Endothelial cell of umbilical vein (primary cell): Measurements from ENCODE around the gene ACYP2. TPM values are rescaled to one million over a fixed set of nuclear protein-coding genes. Genes with fewer than 3 reads are reported as not detected.
"Not testable (repeated sequence)": the region's sequence is repeated elsewhere in the genome, so short reads cannot be mapped to it uniquely, and the experiment has no call there.

ENCODE experiments used
- BruUV-seq: library from RNA; stranded (reverse); fragments of 400-500 nt; replicated peaks from 2 replicates; lab custom pipeline; 2021; lab: Mats Ljungman, UMichigan
- CTCF ChIA-PET: fragments of 300-600, 350-600 bp; sonication (Branson Sonifier 250); formaldehyde crosslinking; loops from one replicate; lab custom pipeline; 2021; ENCODE audit warnings: antibody characterized with exemption, inconsistent platforms; lab: Charles Lee
- POLR2A ChIA-PET: fragments of 300-600, 350-600 bp; sonication (Branson Sonifier 250); formaldehyde crosslinking; loops from one replicate; lab custom pipeline; 2021; ENCODE audit warnings: antibody characterized with exemption, inconsistent platforms; lab: Charles Lee
- DNase-seq: peaks from one replicate; pipeline ENCODE4 v3.0.0-alpha.2; 2011; ENCODE audit warnings: low read depth, low spot score
- FAIRE-seq: peaks from 2 replicates; lab custom pipeline; 2011; peaks lifted over from hg19 to GRCh38; lab: Jason Lieb, UNC
- H2AFZ ChIP-seq: 2 replicates; pipeline ENCODE4 v1.6.0; 2012; ENCODE audit warnings: low read depth, low read length, control low read depth, inconsistent platforms
- H3K27ac ChIP-seq: 2 replicates; pipeline ENCODE4 v1.5.1; 2011; ENCODE audit warnings: low read depth, mild to moderate bottlenecking, control low read depth, low read length, moderate library complexity; ENCODE audit not compliant: insufficient read depth
- H3K27me3 ChIP-seq, 2 experiments: 2 replicates each; pipeline versions ENCODE4 v1.6.0 to v1.6.1; 2011; ENCODE audit warnings: low read length in 2 of 2, mixed read lengths in 1 of 2; ENCODE audit not compliant: control insufficient read depth in 2 of 2, insufficient read depth in 2 of 2
- H3K36me3 ChIP-seq, 2 experiments: 2 replicates in 1 of 2; 3 replicates in 1 of 2; pipeline ENCODE4 v1.5.1; 2011; ENCODE audit warnings: low read length in 2 of 2, mild to moderate bottlenecking in 1 of 2, moderate library complexity in 1 of 2; ENCODE audit not compliant: control insufficient read depth in 2 of 2, insufficient read depth in 2 of 2; ENCODE audit errors: extremely low read depth in 1 of 2
- H3K4me1 ChIP-seq: 3 replicates; pipeline ENCODE4 v1.5.1; 2011; ENCODE audit warnings: mild to moderate bottlenecking, low read length; ENCODE audit not compliant: control insufficient read depth, insufficient read depth; ENCODE audit errors: extremely low read depth
- H3K4me2 ChIP-seq: 2 replicates; pipeline ENCODE4 v1.6.1; 2011; ENCODE audit warnings: low read length, control low read depth, mixed read lengths; ENCODE audit not compliant: insufficient read depth
- H3K4me3 ChIP-seq, 3 experiments: fragments of 200-600 bp in 1 of 3; sonication (generic), shearing (Covaris generic) in 1 of 3; replicated peaks in 1 of 3; 2 replicates each; pipeline ENCODE4 v1.5.1; 2011 to 2016; ENCODE audit warnings: control low read depth in 3 of 3, low read length in 3 of 3, mild to moderate bottlenecking in 2 of 3, inconsistent platforms in 1 of 3, low read depth in 1 of 3, moderate library complexity in 1 of 3; ENCODE audit not compliant: insufficient read depth in 1 of 3
- H3K79me2 ChIP-seq: 2 replicates; pipeline ENCODE4 v1.6.0; 2012; ENCODE audit warnings: low read length, inconsistent platforms; ENCODE audit not compliant: control insufficient read depth, insufficient read depth
- H3K9ac ChIP-seq: replicated peaks from 2 replicates; pipeline ENCODE3; 2011; ENCODE audit warnings: low read length, control low read depth; ENCODE audit not compliant: insufficient read depth; ENCODE audit errors: extremely low read depth
- H3K9me1 ChIP-seq: replicated peaks from 3 replicates; pipeline ENCODE4 v1.6.0; 2011; ENCODE audit warnings: mild to moderate bottlenecking, low read length; ENCODE audit not compliant: control insufficient read depth, insufficient read depth; ENCODE audit errors: extremely low read depth
- H3K9me3 ChIP-seq: replicated peaks from 2 replicates; pipeline ENCODE4 v1.5.1; 2012; ENCODE audit warnings: low read length, inconsistent platforms; ENCODE audit not compliant: control insufficient read depth, insufficient read depth
- H4K20me1 ChIP-seq: replicated peaks from 2 replicates; pipeline ENCODE3; 2011; ENCODE audit warnings: mild to moderate bottlenecking, low read length; ENCODE audit not compliant: control insufficient read depth, insufficient read depth; ENCODE audit errors: extremely low read depth
- EZH2 ChIP-seq: IDR thresholded peaks from 2 replicates; pipeline ENCODE4 v1.6.1; 2012; ENCODE audit warnings: borderline replicate concordance, low read depth, mild to moderate bottlenecking, moderate library complexity, low read length, inconsistent platforms; ENCODE audit not compliant: severe bottlenecking
- FOS ChIP-seq: IDR thresholded peaks from 2 replicates; pipeline ENCODE4 v1.6.1; 2011; ENCODE audit warnings: mild to moderate bottlenecking, low read length, moderate library complexity, borderline replicate concordance; ENCODE audit not compliant: insufficient read depth
- GATA2 ChIP-seq: IDR thresholded peaks from 2 replicates; pipeline ENCODE4 v1.7.0; 2011; ENCODE audit warnings: low read depth, mild to moderate bottlenecking, moderate library complexity, mixed read lengths, low read length; ENCODE audit not compliant: insufficient read length, insufficient read depth
- JUN ChIP-seq: IDR thresholded peaks from 2 replicates; pipeline ENCODE4 v1.6.1; 2011; ENCODE audit warnings: borderline replicate concordance, low read depth; ENCODE audit not compliant: insufficient read length, insufficient read depth
- MYC ChIP-seq: IDR thresholded peaks from one replicate; pipeline ENCODE4 v1.6.1; 2011; ENCODE audit warnings: mild to moderate bottlenecking, low read depth, low read length
- POLR2A ChIP-seq: IDR thresholded peaks from 2 replicates; pipeline ENCODE4 v1.6.1; 2012; ENCODE audit warnings: low read depth, mild to moderate bottlenecking, control low read depth, low read length
- POLR2AphosphoS5 ChIP-seq: IDR thresholded peaks from 2 replicates; pipeline ENCODE4 v1.6.1; 2012; ENCODE audit warnings: low read depth, mild to moderate bottlenecking, control low read depth, low read length, moderate library complexity; ENCODE audit not compliant: insufficient read depth
- dilution Hi-C: fragments of 300-500 bp; cut with MboI; formaldehyde crosslinking; loops from one replicate; pipeline ENCODE4 v1.15.0; 2019; ENCODE audit warnings: low sequenced_read_pairs; ENCODE audit not compliant: extremely low pct_ligation_motif_present
- intact Hi-C: fragments of 100-400 bp; cut with micrococcal nuclease; formaldehyde crosslinking; loops from one replicate; pipeline ENCODE4 v1.10.0; 2022
- polyA plus RNA-seq, 4 experiments: library from polyadenylated mRNA; depleted of rRNA in 3 of 4; stranded (reverse) in 3 of 4; unstranded in 1 of 4; fragments of >200 nt; gene quantifications; 2 replicates each; pipeline versions ENCODE4 v1.2.1 to v1.2.3, GENCODE V29; 2011 to 2012; ENCODE audit warnings: missing spikeins in 1 of 4
- total RNA-seq: library from RNA; stranded (reverse); gene quantifications from 2 replicates; pipeline ENCODE4 v1.2.3, GENCODE V29; 2021
- TF ChIP-seq, protein P1 (sequence below): IDR thresholded peaks from 2 replicates; pipeline ENCODE4 v1.6.1; 2011; ENCODE audit not compliant: insufficient read depth, insufficient read length
- TF ChIP-seq, protein P2 (sequence below), 2 donors: IDR thresholded peaks; 1 replicate in 1 of 2; 2 replicates in 1 of 2; pipeline ENCODE4 v1.5.1; 2011; ENCODE audit warnings: low read length in 2 of 2, mild to moderate bottlenecking in 2 of 2, moderate library complexity in 2 of 2, control low read depth in 1 of 2, inconsistent platforms in 1 of 2, low read depth in 1 of 2; ENCODE audit not compliant: insufficient read depth in 1 of 2; ENCODE audit errors: extremely low read depth in 1 of 2

ACYP2 gene
- total and polyA plus RNA-seq, 2 donors (not counting 3 experiments of a cell fraction or from before 2014, with no cell fraction given), result 3.9 to 7.9 TPM

DNA sequence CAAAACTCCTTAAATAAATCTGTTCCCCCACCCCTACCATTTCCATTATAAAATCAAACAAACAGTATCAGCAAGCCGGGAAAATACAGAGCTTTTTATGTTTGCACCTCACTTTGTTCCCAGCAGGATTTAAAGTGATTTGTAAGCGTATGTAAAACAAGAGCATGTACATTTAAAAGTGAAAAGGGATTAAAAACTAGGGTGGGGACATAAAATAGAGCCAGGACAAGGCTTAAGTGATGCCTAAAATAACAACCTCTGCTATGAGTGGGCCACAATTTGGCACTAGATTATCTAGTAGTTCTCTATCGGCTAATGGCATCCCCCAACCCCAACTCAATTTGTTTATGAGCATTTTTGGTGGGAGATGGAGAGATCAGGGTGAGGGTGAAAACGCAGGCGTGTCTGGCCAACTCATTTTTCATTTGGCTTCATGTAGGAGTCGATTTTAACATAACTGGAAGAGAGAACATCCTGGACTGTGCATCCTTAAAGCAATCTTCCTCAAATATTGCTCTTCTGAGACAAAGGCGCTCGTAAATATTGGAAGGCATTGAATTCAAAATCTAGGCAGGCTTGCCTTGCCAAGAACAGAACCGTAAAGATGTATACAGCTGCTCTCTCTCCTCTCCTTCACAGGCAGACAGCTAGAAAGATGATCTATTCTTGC is 175.1 kb downstream of the ACYP2 start:
- no peak overlapping the region for H3K27ac ChIP-seq
- H3K4me2 ChIP-seq, result no peak overlapping the region
- H3K9ac ChIP-seq, result no peak overlapping the region
- CTCF ChIA-PET, result interaction anchor here (0.7 to 1.7 kb wide), 2 partner anchors 11 to 14 kb away, joined by 4 read pairs; no protein-coding TSS in a partner anchor
- POLR2A ChIA-PET, result no interaction called here
- H2AFZ ChIP-seq, result no peak overlapping the region
- H3K79me2 ChIP-seq, result no peaks in the 10 kb centered on the region
- FAIRE-seq, result no peak
- peaks cover 0 to 1% of the 10 kb centered on the region in 2 experiments for H3K27me3 ChIP-seq
- H3K4me3 ChIP-seq, result no peak overlapping the region
- DNase-seq, result no peak
- no peaks in the 10 kb centered on the region for H4K20me1 ChIP-seq
- no peaks in the 10 kb centered on the region for H3K9me3 ChIP-seq
- dilution Hi-C loops (no loop called here), intact Hi-C loops (no loop called here)
- no peaks in the 10 kb centered on the region for H3K4me1 ChIP-seq
- BruUV-seq, result no TSS peak
- H3K36me3 ChIP-seq, result no peaks in the 10 kb centered on the region
- TF ChIP-seq, protein P1, sequence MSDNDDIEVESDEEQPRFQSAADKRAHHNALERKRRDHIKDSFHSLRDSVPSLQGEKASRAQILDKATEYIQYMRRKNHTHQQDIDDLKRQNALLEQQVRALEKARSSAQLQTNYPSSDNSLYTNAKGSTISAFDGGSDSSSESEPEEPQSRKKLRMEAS, result no peak
- TF ChIP-seq POLR2A (no peak), EZH2 (no peak), GATA2 (no peak), JUN (no peak), FOS (no peak), MYC (no peak), POLR2AphosphoS5 (no peak)
- TF ChIP-seq, protein P2, sequence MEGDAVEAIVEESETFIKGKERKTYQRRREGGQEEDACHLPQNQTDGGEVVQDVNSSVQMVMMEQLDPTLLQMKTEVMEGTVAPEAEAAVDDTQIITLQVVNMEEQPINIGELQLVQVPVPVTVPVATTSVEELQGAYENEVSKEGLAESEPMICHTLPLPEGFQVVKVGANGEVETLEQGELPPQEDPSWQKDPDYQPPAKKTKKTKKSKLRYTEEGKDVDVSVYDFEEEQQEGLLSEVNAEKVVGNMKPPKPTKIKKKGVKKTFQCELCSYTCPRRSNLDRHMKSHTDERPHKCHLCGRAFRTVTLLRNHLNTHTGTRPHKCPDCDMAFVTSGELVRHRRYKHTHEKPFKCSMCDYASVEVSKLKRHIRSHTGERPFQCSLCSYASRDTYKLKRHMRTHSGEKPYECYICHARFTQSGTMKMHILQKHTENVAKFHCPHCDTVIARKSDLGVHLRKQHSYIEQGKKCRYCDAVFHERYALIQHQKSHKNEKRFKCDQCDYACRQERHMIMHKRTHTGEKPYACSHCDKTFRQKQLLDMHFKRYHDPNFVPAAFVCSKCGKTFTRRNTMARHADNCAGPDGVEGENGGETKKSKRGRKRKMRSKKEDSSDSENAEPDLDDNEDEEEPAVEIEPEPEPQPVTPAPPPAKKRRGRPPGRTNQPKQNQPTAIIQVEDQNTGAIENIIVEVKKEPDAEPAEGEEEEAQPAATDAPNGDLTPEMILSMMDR (IDR thresholded peaks at IDR 0.05; ENCODE audit: extremely low read depth in 1 of 2, insufficient read depth in 1 of 2, low read depth in 1 of 2, low read length in 2 of 2), result no peak
- H3K9me1 ChIP-seq, result no peaks in the 10 kb centered on the region

DNA sequence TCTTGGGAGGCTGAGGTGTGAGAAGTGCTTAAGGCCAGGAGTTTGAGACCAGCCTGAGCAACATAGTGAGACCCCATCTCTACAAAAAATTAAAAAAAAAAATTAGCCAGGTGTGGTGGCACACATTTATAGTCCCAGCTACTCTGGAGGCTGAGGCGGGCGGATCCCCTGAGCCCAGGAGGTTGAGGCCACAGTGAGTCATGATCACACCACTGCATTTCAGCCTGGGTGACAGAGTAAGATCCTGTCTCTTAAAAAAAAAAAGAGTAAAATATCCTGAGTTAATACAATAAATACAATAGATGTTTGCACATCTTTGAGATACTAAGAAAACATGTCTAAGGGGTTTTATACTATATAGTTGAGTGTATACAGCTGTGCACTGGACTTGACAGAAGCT is 179.2 kb downstream of the ACYP2 start:
- H3K4me2 ChIP-seq, H3K27ac ChIP-seq, CTCF ChIA-PET, H3K9ac ChIP-seq, H3K79me2 ChIP-seq, H3K4me1 ChIP-seq, H3K4me3 ChIP-seq, DNase-seq, H2AFZ ChIP-seq, intact Hi-C loops, H3K9me1 ChIP-seq, H3K9me3 ChIP-seq, dilution Hi-C loops, H4K20me1 ChIP-seq, FAIRE-seq, H3K27me3 ChIP-seq, BruUV-seq, POLR2A ChIA-PET, H3K36me3 ChIP-seq: not testable (repeated sequence)
